HUDEP-2 (cell line): ENCODE data around the gene REN.

Experiments used
- DNase-seq, 76 experiments: peaks; one replicate each; lab custom pipeline; 2025; ENCODE audit not compliant: unreplicated experiment in 76 of 76; lab: John Stamatoyannopoulos, UW

REN gene

DNA sequence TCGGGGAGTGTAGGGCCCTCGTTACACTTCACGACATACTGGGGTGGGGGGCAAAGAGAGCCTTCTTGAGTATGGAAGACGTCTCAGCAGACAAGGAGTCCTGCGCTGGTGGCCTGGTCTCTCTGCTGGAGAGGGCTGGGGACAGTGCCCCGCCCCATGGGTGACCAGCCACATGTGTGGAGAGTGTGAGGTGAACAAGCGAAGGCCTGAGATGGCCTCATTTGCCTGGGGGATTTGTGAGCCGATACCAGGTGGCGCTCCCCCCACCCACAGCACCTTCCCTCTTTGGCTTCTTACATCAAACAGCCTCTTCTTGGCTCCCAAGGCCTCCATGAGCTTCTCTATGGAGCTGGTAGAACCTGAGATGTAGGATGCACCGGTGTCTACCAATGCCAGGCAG is 10.3 kb downstream of the REN start:
- DNase-seq, result no peak

DNA sequence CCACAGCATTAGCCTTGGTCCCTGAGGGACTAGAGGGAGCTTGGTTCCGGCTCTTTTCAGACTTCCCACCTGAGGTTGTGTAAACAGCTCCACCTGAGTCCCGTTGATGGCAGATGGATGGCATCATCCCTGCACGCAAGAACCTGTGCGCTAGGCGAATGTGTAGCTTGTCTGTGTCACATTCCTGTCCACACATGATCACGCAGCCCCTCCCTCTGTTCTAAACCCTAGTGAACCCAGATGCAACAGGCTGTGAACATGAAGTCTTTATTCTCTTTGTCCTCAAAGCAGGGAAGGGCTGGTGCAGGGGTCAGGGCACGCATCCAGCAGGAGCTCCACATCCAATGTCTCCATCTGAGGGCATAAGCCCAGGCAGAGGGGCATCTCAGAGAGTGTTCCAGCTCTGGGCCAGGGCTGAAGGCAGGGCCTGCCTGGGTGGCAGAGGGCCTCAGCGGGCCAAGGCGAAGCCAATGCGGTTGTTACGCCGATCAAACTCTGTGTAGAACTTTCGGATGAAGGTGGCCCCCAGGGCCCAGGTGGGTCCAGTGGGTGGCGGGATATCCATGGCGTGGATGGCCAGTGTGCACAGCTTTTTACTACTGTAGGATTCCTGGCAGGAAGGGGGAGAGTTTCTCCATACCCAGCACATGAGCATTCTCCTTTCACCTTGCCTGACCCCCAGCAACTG is 11.4 kb downstream of the REN start:
- no peak for DNase-seq

DNA sequence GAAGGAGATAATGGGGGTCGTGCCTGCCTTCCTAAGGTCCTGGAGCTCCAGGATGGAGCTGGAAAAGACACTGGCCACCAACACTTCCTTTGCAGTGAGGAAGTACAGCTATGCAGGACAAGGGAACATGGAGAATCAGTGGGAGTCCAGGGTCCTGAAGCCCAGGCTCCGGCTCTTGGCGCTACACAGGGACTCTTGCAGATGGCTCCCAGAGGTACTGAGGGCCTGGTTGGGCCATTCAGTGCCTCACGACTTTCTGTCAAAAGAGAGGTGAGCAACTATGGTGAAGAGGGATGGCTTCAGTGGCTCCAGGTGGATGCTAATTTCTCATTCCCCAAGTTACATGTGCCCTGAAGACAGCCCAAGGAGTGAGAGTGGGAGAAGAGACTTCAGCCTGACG is 12.5 kb downstream of the REN start:
- no peak for DNase-seq

DNA sequence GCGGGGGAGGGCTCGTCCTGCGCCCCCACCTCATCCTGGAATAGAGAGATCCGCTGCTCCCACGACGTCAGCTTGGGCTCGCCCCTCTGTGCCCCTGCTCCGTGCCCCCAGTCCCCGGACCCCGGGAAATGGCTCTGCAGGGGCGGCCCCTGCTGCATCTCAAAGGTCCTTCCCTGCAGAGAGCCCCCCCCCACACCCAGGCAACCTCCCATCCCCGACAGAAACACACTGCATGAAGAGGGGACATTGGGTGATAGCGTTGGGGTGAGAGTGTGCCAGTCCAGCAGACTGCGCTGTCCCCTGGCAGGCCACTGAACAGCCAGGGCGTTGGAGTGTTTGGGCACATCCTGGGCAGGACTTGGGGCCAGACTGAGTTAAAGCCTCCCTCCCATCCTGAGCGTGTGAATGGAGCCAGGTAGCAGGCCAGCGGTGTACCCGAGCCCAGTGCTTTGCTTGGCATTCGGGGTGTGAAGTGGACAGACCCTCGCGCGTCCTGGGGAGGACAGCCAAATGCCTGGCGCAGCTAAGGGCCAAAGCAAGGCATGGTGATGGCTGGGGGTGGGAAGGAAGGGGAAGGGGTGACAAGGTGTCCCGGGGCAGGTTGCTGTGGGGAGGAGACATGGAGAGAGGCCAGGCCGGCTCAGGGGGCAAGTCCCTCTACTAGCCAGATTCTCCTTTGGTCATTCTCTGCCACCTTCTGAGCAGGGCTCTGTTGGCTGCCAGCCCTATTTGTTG is 13.7 kb downstream of the REN start:
- DNase-seq, result no peak

DNA sequence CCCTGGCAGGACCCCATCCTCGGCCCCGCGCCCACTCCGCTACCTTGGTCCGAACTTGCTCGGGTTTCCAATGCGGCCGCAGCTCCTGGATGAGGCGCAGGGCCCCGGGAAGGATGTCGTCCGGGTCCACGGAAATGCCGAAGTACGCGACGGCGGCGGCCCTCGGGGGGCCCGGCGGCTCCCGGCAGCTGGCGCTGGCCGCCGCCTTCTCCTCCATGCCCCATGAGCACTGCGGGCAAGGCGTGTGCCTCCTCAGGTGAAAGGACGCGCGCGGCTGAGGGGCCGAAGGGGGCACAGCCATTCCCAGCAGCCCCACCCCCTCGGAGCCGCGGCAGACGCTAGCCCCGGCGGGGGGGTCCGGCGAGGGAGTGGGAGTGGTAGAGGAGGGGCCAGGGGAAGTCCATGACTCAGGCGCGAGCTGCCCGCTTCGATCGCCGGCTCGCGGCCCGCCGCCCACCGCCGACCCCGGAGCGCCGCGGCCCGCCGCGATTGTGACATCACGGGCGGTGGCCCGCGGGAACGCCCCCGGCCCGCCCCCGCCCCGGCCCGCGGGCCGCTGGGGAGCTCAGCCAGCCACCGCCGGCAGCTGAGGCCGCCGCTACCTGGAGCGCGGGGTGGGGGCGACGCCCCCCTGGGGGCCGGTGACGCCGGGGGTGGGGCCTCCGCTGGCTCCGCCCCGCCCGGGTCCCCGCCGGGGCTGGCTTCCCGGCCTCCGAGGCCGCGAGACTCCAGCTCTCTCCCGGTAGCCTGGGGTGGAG is 14.4 kb downstream of the REN start, which contains the start of gene ETNK2:
ETNK2 (minus strand) TSS at position 493 of the 758 bp plus-strand sequence; CDS start at position 301, 192 bp downstream.
- no peak for DNase-seq

DNA sequence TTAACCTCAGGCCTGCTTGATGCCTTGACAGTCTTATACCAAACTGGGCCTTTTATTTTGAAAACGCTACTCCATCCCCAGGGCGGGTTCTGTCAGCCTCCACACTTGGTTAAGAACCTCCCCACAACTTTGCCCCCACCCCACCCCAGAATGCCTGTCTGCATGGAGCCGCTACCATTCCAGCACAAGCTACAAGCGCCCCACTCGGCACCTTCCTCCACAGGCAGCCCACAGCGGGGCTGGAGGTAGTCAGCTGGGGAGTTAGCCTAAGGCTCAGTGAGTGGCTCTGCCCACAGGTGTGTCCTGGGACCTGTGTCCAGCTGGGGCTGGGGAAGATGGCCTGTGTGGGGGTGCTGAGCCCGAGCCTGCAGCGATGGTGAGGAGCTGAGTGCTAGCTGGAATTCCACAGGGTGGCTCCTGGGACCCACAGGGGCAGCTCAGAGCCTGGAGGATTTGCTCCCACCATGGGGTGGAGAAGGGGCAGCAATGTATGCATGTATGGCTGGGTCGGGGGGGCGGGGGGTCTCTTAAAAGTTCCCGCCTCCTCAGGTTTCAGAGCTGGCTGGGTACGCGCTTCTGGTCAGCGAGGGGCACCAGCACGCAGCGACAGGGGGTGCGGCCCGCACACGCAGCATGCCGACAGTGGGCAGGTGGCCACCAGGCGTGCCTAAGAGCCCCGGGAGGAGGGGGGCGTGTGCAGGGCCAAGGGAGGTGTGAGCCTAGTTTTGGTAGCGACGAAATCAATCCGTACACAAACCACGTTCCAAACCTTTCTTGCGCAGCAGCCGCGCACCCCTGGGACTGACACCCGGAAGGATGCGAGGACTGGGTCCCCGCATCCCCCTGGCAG is 15.2 kb downstream of the REN start:
- DNase-seq, result no peak

DNA sequence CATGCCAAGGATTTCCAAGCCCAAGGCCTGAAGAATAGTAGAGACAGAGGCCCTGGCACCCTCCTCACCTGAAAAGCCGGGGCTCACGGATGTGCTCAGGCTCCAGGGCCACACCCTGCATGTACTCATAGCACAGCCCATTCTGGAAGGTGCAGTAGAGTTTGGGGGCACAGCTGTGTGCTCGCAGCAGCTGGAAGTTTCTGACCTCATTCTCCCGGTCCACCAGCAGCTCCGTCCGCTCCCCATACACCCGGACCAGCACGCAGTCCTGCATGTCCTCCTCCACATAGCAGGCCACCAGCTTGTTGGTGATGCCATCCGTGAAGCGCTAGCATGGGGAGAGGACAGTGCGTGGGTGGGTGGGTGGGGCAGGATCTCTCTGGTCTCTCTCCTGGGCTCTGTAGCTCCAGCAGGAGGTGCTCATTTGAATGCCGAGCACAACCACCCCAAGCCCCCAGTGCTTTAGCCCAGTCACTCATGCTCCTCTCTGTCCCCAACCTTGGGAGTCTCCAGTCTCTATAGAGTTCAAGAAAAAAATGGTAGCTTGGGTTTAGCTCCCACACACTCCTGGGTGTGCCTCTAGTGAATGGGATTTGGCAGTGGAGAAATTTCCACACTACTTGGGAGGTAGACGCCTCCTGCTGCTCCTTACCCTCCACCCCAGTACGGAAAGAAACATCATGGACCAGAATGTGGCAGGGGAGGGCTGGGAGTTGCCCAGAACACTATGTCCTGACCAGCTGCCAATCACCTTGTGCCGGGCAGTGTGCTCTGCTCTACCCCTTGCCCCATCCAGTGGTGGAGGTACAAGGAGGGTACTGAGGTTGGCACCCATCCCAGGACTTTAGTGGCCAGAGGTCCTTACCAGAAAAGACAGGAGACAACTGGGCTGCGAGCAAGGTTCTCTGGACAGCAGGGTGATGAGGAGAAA is 16.2 kb downstream of the REN start:
- no peak for DNase-seq

DNA sequence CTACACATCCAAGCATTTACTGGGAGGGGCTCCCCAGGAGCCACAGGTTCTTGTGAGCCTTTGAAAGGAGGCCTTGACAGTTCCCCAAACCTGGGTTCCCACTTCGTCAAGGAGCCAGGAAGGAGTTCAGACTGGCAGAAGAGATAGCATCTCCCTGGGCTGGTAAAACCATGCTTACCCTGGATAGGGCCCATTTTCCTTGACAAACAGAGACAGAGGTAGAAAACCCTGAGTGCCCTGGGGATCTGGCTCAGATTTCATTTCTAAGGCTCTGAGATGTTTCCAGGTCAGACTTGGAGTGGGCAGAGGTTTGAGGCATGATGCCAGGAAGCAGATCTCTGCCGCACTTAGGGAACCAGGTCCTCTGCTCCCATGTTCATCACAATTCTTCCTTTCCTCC is 17.0 kb downstream of the REN start:
- no peak for DNase-seq

DNA sequence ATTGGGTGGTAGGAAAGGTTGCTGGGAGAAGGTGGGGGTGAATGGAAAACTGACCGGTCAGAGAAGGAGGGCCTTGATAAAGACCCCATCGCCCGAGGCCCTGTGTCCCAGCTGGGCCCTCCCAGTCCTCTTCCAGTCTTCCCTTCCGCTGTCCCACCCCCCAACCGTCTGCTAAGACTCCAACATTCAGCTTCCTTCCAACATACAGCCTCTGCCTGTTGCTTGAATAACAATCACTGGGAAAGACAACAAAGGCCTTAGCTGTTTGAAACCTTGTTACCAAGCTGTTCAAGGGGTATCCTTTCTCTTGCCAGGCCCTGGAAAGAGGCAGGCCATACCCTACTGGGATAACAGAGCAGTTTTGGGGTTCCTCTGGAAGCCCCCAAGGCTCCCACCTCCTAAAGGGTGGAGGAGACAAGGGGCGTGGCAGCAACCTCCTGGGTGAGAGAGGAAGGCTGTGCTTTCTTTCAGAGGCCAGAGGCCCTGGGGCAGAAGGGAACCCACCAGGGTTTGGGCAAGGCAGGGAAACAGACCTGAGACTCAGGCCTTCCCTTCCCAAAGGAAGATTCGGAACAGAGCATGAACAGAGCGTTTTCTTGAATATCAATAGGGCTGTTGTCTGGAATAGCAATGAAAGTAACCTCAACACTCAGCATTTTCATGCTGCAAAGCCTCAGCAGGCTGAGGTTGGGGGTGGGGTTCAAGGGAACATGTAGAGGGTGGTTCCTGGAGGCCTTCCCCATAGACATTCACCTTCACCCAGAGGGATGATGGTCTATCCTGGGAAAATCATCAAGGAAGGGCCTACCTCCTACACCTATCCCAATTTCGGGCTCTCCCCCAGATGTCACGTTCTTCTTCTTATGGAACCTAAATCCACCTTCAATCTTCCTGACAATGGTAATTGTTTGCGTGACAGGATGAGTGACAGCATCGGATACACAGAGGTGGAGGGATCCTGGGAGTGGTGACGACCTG is 18.4 kb downstream of the REN start:
- no peak for DNase-seq

DNA sequence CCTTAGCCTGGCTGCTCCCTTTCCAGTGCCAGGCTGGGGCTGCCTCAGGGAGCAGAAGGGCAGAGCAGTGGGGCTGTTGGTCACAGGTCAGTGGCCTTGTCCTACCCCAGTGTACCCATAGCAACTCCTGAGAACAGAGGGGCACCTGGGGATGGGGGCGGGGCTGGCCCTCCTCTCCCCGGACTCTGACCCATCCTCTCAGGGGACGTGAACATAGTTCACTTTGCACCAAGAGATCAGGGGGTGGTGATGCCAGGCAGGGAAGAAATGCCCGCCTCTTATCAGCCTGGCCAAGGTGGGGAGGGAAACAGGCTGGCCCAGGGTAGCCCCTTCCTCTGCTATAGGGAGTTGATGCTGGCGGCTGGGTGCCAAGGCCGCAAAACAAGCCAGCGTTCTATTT is 19.2 kb downstream of the REN start:
- no peak for DNase-seq

DNA sequence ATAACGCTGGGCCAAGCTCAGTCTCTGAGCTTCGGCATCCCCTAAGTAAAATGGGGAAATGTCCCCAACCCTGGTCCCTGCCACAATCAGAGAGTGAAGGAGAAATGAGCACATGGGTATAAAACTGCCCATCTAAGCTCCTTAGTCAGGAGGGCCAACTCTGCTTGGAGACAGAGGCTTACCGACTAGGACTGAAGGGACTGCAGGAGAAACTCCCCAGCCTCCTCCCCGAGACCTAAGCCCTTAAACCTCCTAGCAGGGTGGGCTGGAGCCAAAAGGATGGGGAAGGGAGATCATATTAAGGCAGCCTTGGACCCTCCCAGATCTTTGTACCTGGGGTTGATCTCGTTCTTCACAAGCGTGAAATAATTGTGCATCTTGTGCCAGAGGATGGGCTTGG is 19.8 kb downstream of the REN start:
- DNase-seq, result no peak

DNA sequence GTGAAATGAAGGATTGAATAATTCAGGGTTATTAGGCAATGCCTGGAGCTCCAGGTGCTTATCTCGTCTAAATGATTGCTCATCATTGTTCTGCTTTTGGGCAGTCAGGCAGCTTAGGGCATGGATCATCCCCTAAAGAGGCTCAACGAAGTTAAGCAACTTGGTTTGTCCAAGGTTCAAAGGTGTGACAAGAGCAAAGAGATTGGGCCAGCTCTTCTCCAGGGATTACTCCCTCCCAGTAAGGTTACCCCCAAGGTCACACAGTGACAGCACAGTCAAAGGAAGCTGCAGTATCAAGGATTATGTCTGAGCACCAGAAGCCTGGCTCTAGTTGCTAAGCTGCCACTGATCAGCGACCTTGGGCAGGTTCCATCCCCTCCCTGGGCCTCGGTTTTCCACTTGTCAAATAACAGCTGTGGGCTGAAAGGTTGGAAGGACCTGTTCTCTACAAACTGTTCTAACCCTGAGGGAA is 21.1 kb downstream of the REN start:
- no peak for DNase-seq

DNA sequence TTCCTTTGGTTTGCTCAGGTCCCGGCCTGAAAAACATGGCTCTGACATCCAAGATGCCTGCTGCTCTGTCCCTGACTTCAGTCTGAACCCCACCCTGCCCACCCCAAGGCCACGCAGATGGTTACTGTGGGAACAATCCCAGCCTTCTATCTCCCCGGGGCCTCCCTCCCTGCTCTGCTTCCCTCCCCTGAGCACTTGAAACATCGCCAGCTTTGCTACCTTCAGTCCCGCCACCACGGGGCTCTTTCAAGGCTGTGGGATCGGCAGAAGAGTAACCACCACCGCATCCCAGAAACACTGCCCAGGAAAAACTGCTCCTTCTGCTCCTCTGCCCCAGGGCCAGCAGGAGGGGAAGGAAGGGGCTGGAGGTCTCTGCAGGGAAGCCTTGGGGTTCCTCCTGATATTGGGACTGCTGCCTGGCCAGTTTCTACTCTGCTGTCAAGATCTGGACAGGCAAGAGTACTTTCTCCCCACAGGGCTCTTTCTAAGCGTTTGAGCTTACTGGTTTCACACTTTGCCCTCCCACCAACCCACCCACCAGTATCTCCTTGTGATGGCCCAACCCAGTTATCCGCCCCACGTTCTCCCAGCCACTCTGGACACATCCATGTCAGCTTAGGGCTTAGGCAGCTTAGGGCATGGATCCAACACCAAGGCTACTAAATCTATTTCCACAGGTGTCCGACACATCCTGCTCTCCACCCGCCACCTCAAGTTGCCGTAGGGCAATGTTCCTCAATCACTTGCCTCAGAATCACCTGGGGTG is 22.7 kb downstream of the REN start:
- DNase-seq, result no peak

DNA sequence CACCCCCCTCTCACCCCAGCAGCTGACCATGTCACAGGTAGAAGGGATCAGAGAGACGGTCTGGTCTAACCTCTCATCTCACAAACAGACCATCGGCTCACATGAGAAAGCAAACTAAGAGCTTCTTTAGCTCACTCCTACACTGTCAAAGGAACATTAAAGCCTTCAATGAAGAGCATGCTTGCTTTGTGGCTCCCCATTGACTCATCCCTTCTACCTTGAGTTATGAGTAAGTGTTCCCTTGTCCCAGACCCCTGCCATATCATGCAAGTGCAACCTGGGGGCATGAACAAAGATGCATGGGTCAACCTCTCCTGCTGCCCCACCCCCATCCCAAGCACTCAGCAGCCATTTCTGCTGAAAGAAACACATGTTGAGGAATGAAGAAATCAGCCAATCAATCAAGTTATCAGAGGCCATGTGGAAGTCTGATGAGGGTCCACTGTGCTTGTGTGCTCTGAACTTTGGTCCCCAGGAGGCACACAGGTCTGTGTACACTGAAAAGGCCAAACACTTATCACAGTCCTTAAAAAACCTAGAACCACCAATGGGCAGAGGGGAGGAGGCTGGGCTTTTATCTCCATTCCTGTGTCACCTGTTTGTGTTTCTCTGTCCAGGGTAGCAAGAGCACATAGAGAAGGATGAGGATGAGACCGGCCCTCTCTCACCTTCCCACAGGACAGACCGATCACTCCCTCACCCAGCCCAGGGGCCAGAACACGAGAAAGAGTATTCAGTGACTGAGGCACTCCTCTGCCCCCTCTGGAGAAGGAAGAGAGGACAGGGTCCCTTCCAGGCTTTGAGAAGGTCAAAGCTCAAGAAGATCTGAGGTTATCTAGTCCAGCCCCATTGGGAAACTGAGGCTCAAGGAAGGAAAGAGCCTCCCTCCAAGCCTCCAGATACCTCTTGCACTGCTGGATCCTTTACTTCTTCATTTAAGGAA is 23.8 kb downstream of the REN start:
- no peak for DNase-seq

DNA sequence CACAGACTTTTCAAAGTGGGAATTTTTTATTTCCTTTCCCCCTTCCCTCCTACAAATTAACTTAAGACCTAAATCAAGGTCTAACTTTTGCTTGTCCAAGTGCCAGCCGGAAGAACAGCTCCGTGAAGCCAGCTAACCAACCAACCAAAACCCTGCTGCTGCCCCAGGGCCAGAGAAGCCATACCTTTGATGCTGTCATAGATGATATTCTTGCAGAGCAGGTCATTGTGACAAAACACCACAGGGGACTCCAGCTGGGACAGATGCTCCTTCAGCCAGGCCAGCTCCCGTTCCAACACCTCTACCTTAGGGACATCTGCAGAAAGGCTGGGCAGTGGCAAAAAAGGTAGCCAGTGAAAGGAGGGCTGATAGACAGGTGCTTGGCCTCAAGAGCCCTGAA is 25.0 kb downstream of the REN start:
- DNase-seq, result no peak

DNA sequence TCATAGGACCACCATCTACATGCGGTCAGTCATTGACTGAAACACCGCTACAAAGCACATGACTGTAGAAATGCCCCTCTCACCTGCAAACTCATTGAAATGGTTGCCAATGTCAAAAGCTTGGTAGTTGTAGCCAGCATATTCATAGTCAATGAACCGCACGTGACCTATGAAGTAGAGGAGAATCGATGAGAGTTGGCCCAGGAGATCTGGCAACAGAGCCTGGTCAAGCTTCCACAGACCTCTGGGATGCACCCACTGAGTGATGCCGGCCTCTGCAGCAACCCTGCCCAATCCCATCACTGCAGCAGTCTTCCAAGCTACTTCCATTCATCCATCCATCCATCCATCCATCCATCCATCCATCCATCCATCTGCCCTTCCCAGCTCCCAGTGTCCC is 26.2 kb downstream of the REN start:
- DNase-seq, result no peak

DNA sequence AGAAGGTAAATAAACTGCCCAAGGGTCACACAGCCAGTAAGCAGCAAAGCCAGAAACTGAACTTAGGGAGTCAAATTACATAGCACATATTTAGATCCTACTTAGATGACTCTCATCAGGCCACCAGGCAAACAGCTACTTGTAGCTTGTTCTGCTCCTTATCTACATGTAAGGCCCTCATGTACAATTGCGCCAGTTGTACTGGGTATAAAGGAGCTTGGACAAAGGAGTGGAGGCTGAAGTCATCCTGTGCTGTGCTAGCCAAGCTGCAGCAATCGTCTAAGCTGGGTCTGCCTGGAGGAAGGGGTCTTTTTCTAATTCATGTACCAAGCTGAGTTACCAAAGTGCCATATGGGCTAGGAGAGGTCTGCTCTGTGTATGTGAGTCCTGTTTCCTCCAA is 27.0 kb downstream of the REN start:
- no peak for DNase-seq
